Large intestine (tissue), 3 donors: ENCODE measurements around the gene ATXN7L1. TPM values are rescaled to one million over a fixed set of nuclear protein-coding genes. Genes with fewer than 3 reads are reported as not detected.

ENCODE experiments used
- DNase-seq, 2 donors: peaks; one replicate each; pipeline versions ENCODE4 v3.0.0 to v3.0.0-alpha.2; 2013
- H3K27ac ChIP-seq: one replicate; pipeline ENCODE4 v1.5.1; 2013; ENCODE audit warnings: low read length
- H3K27me3 ChIP-seq: 2 replicates; pipeline ENCODE4 v1.6.1; 2013; ENCODE audit warnings: low read length; ENCODE audit not compliant: control insufficient read depth, insufficient read depth
- H3K36me3 ChIP-seq: 2 replicates; pipeline ENCODE4 v1.6.1; 2013; ENCODE audit warnings: low read length; ENCODE audit not compliant: control insufficient read depth, insufficient read depth
- H3K4me1 ChIP-seq: one replicate; pipeline ENCODE4 v1.6.1; 2013; ENCODE audit warnings: low read length; ENCODE audit not compliant: control insufficient read depth, insufficient read depth
- H3K4me3 ChIP-seq: one replicate; pipeline ENCODE4 v1.5.1; 2013; ENCODE audit warnings: low read length
- H3K9me3 ChIP-seq: one replicate; pipeline ENCODE4 v1.6.1; 2013; ENCODE audit warnings: mild to moderate bottlenecking, low read depth, low read length, moderate library complexity; ENCODE audit not compliant: control insufficient read depth
- WGBS: methylation state at CpG from one replicate; pipeline ENCODE4 v1.1.5; 2013; ENCODE audit warnings: low lambda C conversion rate; ENCODE audit not compliant: insufficient coverage; 5-methylcytosine and 5-hydroxymethylcytosine counted together
- polyA plus RNA-seq: library from polyadenylated mRNA; unstranded; fragments of 120-200 nt; gene quantifications from one replicate; pipeline ENCODE4 v1.2.1, GENCODE V29; 2013

The ATXN7L1 gene
- polyA plus RNA-seq, 1 donor = 24.3 TPM

- Histone ChIP-seq H3K27ac (no peak overlapping the region), H3K27me3 (no peaks in the 10 kb centered on the region), H3K4me1 (no peaks in the 10 kb centered on the region), H3K4me3 (no peak overlapping the region), H3K36me3 (peaks cover 12% of the 10 kb centered on the region), H3K9me3 (no peaks in the 10 kb centered on the region)
- DNase-seq = no peak
- WGBS = no CpG with 5 or more reads among the region's 4 CpGs
These were observed 96.3 kb downstream of the ATXN7L1 start for GRCh38 chr7:105779856-105780780.

DNA sequence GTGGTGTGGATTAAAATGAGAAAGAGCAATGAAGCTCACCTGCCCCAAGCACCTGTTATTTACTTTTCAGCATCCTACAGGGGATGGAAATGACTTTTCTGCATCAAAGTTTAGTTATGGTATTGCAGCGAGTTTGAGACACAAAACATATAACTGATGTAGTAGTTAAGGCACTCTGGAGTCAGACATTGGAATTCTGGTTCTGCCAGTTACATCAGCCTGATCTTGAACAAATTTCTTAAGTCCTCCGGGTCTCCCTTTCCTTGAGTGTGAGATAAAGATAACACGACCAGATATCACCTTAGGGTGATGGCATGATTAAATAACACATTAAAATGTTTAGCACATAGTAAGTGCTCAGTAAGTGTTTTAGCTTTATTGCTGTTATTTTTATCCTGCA lies 97.4 kb downstream of the ATXN7L1 start:
- peaks cover 12% of the 10 kb centered on the region for H3K36me3 ChIP-seq
- no peak for DNase-seq
- H3K27ac ChIP-seq = no peak overlapping the region
- H3K27me3 ChIP-seq = no peaks in the 10 kb centered on the region
- H3K4me3 ChIP-seq = no peak overlapping the region
- WGBS = no CpG with 5 or more reads among the region's 3 CpGs
- H3K4me1 ChIP-seq = no peaks in the 10 kb centered on the region
- no peaks in the 10 kb centered on the region for H3K9me3 ChIP-seq

DNA sequence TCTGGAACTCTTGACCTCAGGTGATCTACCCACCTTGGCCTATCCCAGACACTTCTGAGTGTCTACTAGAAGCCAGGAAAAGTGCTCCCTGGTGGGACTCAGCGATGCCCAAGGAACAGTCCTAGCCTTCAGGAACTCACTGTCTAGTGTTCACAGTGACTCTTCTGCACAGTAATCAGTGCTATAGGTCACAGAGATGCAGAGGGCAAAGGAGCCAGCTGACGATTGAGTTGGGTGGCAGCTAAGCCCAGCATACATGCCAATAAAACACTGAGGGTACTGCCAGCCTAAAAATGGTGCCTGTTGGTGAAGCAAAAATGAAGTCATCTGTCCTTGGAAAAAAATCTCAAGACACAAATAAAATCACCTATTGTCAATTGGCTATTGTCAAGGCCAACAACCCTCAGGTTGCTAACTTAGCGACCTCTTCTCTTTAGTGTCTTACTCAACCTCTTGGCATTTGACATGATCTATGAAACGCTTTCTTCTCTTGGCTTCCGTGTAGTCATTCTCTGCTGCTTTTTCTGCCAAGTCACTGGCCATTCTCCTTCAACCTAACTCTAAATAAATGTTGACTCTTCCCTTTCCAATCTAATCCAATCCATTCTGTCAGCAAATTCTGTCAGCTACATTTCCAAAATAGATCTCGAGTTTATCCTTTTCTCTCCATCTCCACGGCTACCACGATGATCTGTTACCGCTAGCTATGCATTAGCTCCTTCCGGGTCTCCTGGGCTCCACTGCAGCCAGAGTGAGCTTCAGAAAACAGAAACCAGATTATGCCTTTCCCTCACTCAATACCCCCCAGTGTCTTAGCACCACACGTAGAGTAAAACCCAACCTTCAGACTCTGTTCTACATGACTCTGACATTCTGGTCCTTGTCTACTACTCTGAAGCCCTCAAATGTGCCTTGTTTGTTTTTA lies 99.2 kb downstream of the ATXN7L1 start:
- WGBS = 75% methylated on average over 5 of the region's 11 CpGs
- no peak overlapping the region for H3K4me3 ChIP-seq
- no peaks in the 10 kb centered on the region for H3K4me1 ChIP-seq
- no peak overlapping the region for H3K27ac ChIP-seq
- no peaks in the 10 kb centered on the region for H3K27me3 ChIP-seq
- H3K36me3 ChIP-seq = peaks cover 10% of the 10 kb centered on the region
- DNase-seq = no peak
- no peaks in the 10 kb centered on the region for H3K9me3 ChIP-seq

DNA sequence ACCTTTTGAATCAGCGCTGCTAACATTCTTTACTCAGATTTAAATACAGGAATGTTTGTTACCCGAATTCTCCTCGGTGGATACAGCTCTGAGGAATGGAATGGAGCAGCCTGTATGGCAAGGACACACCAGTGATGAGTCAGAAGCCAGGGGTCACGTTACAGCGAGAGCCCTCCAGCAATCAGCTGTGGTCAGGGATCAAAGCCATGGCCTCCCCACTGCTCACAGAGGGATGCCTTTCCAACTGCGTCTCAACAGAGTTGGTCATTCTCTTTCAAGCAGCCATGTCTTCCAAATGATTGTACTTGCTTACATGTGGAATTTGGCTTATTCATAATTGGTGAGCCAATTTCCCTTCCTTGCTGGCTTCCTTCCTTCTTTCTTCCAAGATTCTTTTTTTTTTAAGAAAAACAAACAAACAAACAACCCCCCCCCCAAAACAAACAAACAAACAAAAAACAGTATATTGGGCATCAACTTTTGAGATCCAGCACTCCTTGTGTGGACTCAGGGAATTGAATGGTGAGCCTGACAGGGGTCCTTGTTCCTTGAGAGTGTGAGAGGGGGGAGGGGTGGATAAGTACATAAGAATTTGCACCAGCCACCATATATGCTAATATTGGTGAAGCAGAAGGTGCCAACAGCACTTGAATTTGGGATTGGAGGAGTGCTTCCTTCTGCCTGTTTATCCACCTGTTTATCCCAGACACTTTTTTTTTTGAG lies 100.2 kb downstream of the ATXN7L1 start:
- H3K4me3 ChIP-seq = no peak overlapping the region
- no peak overlapping the region for H3K27ac ChIP-seq
- no peaks in the 10 kb centered on the region for H3K4me1 ChIP-seq
- H3K27me3 ChIP-seq = no peaks in the 10 kb centered on the region
- no CpG with 5 or more reads among the region's 6 CpGs for WGBS
- DNase-seq = no peak
- H3K36me3 ChIP-seq = peaks cover 10% of the 10 kb centered on the region
- H3K9me3 ChIP-seq = no peaks in the 10 kb centered on the region

DNA sequence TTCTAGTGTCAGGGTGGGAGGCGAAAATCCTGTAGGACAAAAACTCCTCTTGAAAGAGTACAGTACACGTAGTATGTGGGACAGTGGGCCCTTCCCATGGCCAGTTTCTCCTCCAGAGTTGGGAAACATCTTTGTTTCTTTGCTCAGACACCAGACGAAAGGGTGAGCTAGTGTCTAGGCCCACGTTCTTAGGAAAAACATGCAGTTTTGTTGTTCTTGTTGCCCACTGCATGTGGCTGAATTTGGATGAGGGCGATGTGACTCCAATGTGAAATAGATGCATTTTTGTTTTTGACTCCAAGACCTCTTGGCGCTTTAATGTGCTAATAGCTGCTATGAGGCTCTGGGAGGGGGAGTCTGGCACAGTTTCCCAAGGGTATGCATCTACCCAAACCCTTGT lies 100.8 kb downstream of the ATXN7L1 start:
- 80% methylated on average over 1 of the region's 6 CpGs for WGBS
- Histone ChIP-seq H3K27me3 (no peaks in the 10 kb centered on the region), H3K4me3 (no peak overlapping the region), H3K4me1 (no peaks in the 10 kb centered on the region), H3K27ac (no peak overlapping the region), H3K36me3 (peaks cover 10% of the 10 kb centered on the region), H3K9me3 (no peaks in the 10 kb centered on the region)
- no peak for DNase-seq

DNA sequence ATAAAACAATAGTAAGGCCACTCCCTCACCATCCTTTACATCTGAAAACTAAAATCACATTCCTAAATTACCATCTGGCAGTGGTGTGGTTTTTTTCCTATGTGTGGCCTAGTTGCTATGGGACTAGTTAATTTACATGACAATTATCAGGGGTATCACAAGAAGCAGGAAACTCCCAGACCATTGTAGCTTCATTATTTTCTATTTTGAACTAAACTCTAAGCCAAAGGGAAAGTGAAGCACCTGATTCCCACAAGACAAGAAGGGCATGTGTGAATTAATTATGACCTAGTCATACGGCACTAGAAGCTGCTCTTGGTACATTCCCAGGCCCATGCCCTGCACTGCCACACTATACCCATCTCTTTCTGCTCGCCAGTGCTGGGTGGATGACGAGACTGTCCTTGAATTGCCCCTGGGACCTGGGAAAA lies 103.4 kb downstream of the ATXN7L1 start:
- Histone ChIP-seq H3K36me3 (peaks cover 10% of the 10 kb centered on the region), H3K27me3 (no peaks in the 10 kb centered on the region), H3K4me1 (no peaks in the 10 kb centered on the region), H3K9me3 (no peaks in the 10 kb centered on the region), H3K27ac (no peak overlapping the region), H3K4me3 (no peak overlapping the region)
- WGBS = no CpG with 5 or more reads among the region's 3 CpGs
- DNase-seq = no peak

- no peak overlapping the region for H3K4me3 ChIP-seq
- no CpG with 5 or more reads among the region's 9 CpGs for WGBS
- no peaks in the 10 kb centered on the region for H3K4me1 ChIP-seq
- no peak for DNase-seq
- no peaks in the 10 kb centered on the region for H3K27me3 ChIP-seq
- peaks cover 7% of the 10 kb centered on the region for H3K36me3 ChIP-seq
- no peaks in the 10 kb centered on the region for H3K9me3 ChIP-seq
- no peak overlapping the region for H3K27ac ChIP-seq
These were observed 106.3 kb downstream of the ATXN7L1 start for GRCh38 chr7:105769901-105770628.

- no peak overlapping the region for H3K27ac ChIP-seq
- H3K4me3 ChIP-seq = no peak overlapping the region
- H3K4me1 ChIP-seq = no peaks in the 10 kb centered on the region
- H3K9me3 ChIP-seq = no peaks in the 10 kb centered on the region
- peaks cover 7% of the 10 kb centered on the region for H3K36me3 ChIP-seq
- DNase-seq = no peak
- no peaks in the 10 kb centered on the region for H3K27me3 ChIP-seq
- WGBS = no CpG with 5 or more reads among the region's 9 CpGs
These were observed 107.4 kb downstream of the ATXN7L1 start for GRCh38 chr7:105768898-105769507.

GRCh38 chr7:105768117-105768516 lies 108.3 kb downstream of the ATXN7L1 start:
- Histone ChIP-seq H3K9me3 (no peaks in the 10 kb centered on the region), H3K36me3 (peaks cover 7% of the 10 kb centered on the region), H3K27me3 (no peaks in the 10 kb centered on the region), H3K4me1 (no peaks in the 10 kb centered on the region), H3K4me3 (no peak overlapping the region), H3K27ac (no peak overlapping the region)
- DNase-seq = no peak
- WGBS = no CpG with 5 or more reads among the region's 3 CpGs
